ENCODE results near the gene CDC42EP4.

The CDC42EP4 gene

GRCh38 chr17:73352261-73352660 is 40.5 kb upstream of the CDC42EP4 start:
- Histone ChIP-seq H3K4me1 (ENCODE audit: insufficient read depth, low read length, poor library complexity, severe bottlenecking) (no peaks in the 10 kb centered on the region), H4K20me1 (ENCODE audit: insufficient read depth, low read length, poor library complexity, severe bottlenecking) (no peaks in the 10 kb centered on the region), H3K4me2 (ENCODE audit: low read depth, low read length, poor library complexity, severe bottlenecking) (no peak overlapping the region), H3K9me2 (replicated peaks; ENCODE audit: low read depth, low read length) (no peaks in the 10 kb centered on the region), H3K9ac (ENCODE audit: low read depth, low read length, poor library complexity, severe bottlenecking) (no peak overlapping the region), H3K4me3 (ENCODE audit: low read length, poor library complexity, severe bottlenecking) (no peak overlapping the region), H3K36me3 (ENCODE audit: insufficient read depth, low read length) (no peaks in the 10 kb centered on the region; the same call in 1 of the 2 replicates), H3K27me3 (ENCODE audit: insufficient read depth, low read length, poor library complexity, severe bottlenecking) (no peaks in the 10 kb centered on the region), H3K9me3 (ENCODE audit: insufficient read depth, low read depth, low read length) (no peaks in the 10 kb centered on the region), H2AFZ (ENCODE audit: low read length) (no peak overlapping the region), H3K79me2 (ENCODE audit: insufficient read depth, low read length) (no peaks in the 10 kb centered on the region), H3F3A (ENCODE audit: low read depth) (no peaks in the 10 kb centered on the region)
- no peak for TF ChIP-seq EZH2phosphoT487 (IDR thresholded peaks at IDR 0.05; ENCODE audit: borderline replicate concordance)
- TF ChIP-seq, protein P1, sequence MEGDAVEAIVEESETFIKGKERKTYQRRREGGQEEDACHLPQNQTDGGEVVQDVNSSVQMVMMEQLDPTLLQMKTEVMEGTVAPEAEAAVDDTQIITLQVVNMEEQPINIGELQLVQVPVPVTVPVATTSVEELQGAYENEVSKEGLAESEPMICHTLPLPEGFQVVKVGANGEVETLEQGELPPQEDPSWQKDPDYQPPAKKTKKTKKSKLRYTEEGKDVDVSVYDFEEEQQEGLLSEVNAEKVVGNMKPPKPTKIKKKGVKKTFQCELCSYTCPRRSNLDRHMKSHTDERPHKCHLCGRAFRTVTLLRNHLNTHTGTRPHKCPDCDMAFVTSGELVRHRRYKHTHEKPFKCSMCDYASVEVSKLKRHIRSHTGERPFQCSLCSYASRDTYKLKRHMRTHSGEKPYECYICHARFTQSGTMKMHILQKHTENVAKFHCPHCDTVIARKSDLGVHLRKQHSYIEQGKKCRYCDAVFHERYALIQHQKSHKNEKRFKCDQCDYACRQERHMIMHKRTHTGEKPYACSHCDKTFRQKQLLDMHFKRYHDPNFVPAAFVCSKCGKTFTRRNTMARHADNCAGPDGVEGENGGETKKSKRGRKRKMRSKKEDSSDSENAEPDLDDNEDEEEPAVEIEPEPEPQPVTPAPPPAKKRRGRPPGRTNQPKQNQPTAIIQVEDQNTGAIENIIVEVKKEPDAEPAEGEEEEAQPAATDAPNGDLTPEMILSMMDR (conservative IDR thresholded peaks at IDR 0.05; ENCODE audit: low read length), result no peak

DNA sequence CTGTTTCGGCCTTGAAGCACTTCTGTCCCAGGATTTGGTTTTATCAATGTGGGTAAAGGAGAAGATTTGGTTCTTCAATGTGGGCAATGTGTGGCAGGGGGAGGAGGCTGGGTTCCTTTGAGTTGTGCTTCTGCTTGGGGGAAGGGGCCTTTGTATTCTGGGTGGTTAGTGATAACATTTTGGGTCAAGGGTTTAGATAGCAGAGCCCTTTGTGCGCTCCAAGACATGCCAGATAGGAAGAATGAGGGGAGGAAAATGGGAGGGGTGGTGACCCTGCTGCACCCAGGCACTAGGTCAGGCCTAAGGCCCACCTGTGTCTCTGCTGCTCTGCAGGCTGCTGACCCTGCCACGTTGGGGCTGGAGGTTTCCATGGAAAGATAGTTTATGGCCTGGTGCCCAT is 40.0 kb upstream of the CDC42EP4 start:
- H3K27me3 ChIP-seq (ENCODE audit: insufficient read depth, low read length, poor library complexity, severe bottlenecking), result no peaks in the 10 kb centered on the region
- no peaks in the 10 kb centered on the region for H3K9me2 ChIP-seq (replicated peaks; ENCODE audit: low read depth, low read length)
- no peaks in the 10 kb centered on the region for H3K79me2 ChIP-seq (ENCODE audit: insufficient read depth, low read length)
- no peaks in the 10 kb centered on the region for H3K9me3 ChIP-seq (ENCODE audit: insufficient read depth, low read depth, low read length)
- no peak for TF ChIP-seq EZH2phosphoT487 (IDR thresholded peaks at IDR 0.05; ENCODE audit: borderline replicate concordance)
- TF ChIP-seq, protein P1 (conservative IDR thresholded peaks at IDR 0.05; ENCODE audit: low read length), result no peak
- no peaks in the 10 kb centered on the region for H3F3A ChIP-seq (ENCODE audit: low read depth)
- H3K4me2 ChIP-seq (ENCODE audit: low read depth, low read length, poor library complexity, severe bottlenecking), result no peak overlapping the region
- no peak overlapping the region for H2AFZ ChIP-seq (ENCODE audit: low read length)
- H3K4me3 ChIP-seq (ENCODE audit: low read length, poor library complexity, severe bottlenecking), result no peak overlapping the region
- H3K36me3 ChIP-seq (ENCODE audit: insufficient read depth, low read length), result no peaks in the 10 kb centered on the region; the same call in 1 of the 2 replicates
- H4K20me1 ChIP-seq (ENCODE audit: insufficient read depth, low read length, poor library complexity, severe bottlenecking), result no peaks in the 10 kb centered on the region
- H3K9ac ChIP-seq (ENCODE audit: low read depth, low read length, poor library complexity, severe bottlenecking), result no peak overlapping the region
- no peaks in the 10 kb centered on the region for H3K4me1 ChIP-seq (ENCODE audit: insufficient read depth, low read length, poor library complexity, severe bottlenecking)

GRCh38 chr17:73350864-73351263 is 39.1 kb upstream of the CDC42EP4 start:
- Histone ChIP-seq H3K27me3 (ENCODE audit: insufficient read depth, low read length, poor library complexity, severe bottlenecking) (no peaks in the 10 kb centered on the region), H3K9ac (ENCODE audit: low read depth, low read length, poor library complexity, severe bottlenecking) (no peak overlapping the region), H3K4me2 (ENCODE audit: low read depth, low read length, poor library complexity, severe bottlenecking) (no peak overlapping the region), H3K4me1 (ENCODE audit: insufficient read depth, low read length, poor library complexity, severe bottlenecking) (no peaks in the 10 kb centered on the region), H3F3A (ENCODE audit: low read depth) (no peaks in the 10 kb centered on the region), H3K4me3 (ENCODE audit: low read length, poor library complexity, severe bottlenecking) (no peak overlapping the region), H4K20me1 (ENCODE audit: insufficient read depth, low read length, poor library complexity, severe bottlenecking) (no peaks in the 10 kb centered on the region), H3K9me3 (ENCODE audit: insufficient read depth, low read depth, low read length) (no peaks in the 10 kb centered on the region), H3K36me3 (ENCODE audit: insufficient read depth, low read length) (no peaks in the 10 kb centered on the region; the same call in 1 of the 2 replicates), H2AFZ (ENCODE audit: low read length) (no peak overlapping the region), H3K9me2 (replicated peaks; ENCODE audit: low read depth, low read length) (no peaks in the 10 kb centered on the region), H3K79me2 (ENCODE audit: insufficient read depth, low read length) (no peaks in the 10 kb centered on the region)
- TF ChIP-seq, protein P1 (conservative IDR thresholded peaks at IDR 0.05; ENCODE audit: low read length), result no peak
- TF ChIP-seq EZH2phosphoT487 (IDR thresholded peaks at IDR 0.05; ENCODE audit: borderline replicate concordance), result no peak

Measured in Loucy (cell line).